GM19468 (cell line): Measurements from ENCODE around the gene IGF1R.

Experiments
- ATAC-seq: cut with Tn5 transposase; IDR thresholded peaks from one replicate; pipeline ENCODE4 v1.9.1; 2021; ENCODE audit warnings: mild to moderate bottlenecking, moderate library complexity, moderate number of reproducible peaks; ENCODE audit not compliant: unreplicated experiment; ENCODE audit errors: extremely low read depth

Gene IGF1R

GRCh38 chr15:98738689-98739401 is 90.5 kb downstream of the IGF1R start:
- ATAC-seq: no peak

- ATAC-seq: no peak
These were observed 92.0 kb downstream of the IGF1R start for GRCh38 chr15:98740295-98740694.

GRCh38 chr15:98740963-98741362 is 92.6 kb downstream of the IGF1R start:
- no peak for ATAC-seq

DNA sequence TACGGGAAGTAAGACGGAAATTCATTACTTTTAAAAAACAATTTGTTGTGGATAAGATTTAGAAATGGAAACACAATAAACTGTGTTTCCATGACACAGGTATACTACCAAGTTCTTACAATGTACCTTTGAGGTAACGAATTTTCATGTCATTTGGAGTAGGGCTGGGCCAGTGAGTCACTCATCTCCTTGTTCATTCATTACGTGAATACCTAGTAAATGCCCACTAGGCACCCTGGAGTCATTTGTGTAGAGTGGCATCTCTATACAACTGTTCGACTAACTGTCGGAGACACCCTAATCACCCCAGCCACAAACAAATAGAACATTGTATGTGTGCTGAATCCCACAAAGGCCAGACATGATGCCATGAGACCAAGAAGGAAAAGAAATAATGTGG is 94.8 kb downstream of the IGF1R start:
- ATAC-seq: no peak

DNA sequence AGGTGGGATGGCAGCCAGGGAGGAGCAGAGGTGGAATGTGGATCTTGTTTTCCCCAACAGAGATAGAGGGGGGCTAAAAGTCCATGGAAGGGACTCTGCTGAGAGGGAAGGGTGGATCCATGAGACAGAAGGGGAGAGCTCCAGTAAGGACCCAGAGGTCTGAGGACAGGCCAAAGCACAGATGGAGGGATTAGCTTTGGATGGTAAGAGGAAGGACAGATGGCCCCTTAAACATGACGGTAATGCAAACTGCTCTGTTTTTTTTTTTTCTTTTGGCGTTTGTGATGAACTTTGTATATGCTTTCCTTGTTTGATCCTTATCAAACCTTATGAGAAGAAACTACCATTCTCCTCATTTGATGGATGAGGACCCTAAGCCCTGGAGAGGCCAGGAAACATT is 96.2 kb downstream of the IGF1R start:
- no peak for ATAC-seq

GRCh38 chr15:98745179-98745578 is 96.8 kb downstream of the IGF1R start:
- ATAC-seq: no peak

DNA sequence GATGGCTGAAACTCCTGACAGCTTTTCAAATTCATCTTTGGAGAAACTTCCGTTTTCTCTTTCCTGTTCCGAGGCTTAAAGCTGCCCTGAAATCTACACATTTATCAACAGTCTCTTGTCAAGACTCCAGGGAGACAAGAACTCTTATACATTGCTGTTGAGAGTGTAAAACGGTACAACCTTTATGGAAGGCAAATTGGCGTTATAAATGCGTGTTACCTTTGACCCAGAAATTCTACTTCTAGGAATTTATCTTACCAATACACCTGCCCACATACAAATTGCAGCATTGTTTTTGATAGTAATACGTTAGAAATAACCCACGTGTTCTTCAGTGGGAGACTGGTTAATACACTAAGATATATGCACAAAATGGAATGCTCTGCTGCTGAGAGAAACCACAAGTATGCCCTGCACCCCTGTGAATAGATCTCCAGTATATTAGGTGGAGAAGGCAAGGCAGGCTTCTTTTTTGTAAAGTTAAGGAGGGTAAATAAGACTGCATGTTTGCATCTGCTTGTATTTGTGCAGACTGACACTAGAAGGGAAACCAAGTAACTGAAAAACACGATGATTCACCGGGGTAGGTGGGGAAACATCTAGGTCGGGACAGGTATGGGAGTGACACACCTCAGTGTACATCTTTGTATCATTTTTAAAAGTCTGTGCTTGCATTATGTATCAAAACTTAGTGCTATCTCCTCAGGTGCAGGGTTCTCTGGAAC is 97.5 kb downstream of the IGF1R start:
- ATAC-seq: no peak

DNA sequence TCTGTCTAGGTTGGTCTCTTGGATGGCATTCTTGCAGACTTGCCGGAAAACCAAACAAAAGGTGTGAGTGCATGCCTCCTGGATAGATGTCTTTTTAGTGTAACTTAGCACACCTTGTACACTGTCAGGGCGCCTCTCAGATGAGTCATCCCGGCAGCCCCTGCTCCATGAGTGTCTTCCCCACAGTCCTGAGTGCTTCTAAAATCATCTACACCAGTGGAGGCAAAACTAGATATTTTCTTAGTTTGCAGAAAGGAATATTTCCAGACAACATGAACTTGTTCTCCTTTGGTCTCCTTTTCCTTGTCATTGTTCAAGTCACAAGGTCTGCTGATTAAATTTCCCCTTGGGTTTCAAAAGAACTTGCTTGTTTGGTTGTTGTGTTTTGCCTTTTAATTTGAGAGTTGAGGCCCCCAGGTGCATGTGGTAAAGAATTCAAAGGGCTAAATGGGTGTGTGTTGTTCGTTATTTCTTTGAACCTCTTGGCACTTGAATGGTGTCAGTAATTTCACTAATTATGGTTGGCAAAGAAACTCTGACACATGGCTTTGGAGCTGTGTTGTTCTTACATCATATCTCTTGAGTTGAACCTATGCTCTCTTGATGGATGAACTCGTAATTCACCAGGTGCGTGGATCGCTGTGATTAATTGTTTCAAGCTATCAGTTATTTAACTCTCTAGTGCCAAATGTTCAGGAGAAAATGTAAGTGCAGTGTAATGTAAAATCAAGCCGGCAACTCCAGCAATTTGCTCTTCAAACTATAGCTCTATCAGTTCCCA is 98.2 kb downstream of the IGF1R start:
- no peak for ATAC-seq

DNA sequence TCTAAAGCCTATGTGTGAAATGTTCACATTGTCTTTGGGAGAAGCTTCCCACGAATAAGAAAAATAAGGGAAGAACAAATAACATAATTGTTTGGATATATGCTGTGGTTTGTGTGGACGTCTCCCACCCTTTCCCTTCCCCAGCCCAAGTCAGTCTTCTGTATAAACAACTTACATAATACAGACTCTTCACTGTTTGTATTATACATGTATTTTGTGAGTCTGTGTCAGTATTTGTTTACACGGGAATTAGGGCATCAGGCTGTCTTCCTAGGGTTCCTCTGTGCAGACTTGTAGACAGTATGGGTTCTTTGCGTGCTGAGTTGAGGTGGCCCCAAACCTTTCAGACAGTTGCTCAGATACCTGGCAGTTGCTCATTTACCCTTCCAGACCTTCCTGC is 103.4 kb downstream of the IGF1R start:
- no peak for ATAC-seq

- ATAC-seq: no peak
These were observed 105.7 kb downstream of the IGF1R start for GRCh38 chr15:98753726-98754656.

GRCh38 chr15:98754657-98755022 is 106.3 kb downstream of the IGF1R start:
- no peak for ATAC-seq

GRCh38 chr15:98755138-98755537 is 106.8 kb downstream of the IGF1R start:
- no peak for ATAC-seq

- ATAC-seq: no peak
These were observed 107.4 kb downstream of the IGF1R start for GRCh38 chr15:98755781-98756180.

- no peak for ATAC-seq
These were observed 109.9 kb downstream of the IGF1R start for GRCh38 chr15:98758224-98758623.

DNA sequence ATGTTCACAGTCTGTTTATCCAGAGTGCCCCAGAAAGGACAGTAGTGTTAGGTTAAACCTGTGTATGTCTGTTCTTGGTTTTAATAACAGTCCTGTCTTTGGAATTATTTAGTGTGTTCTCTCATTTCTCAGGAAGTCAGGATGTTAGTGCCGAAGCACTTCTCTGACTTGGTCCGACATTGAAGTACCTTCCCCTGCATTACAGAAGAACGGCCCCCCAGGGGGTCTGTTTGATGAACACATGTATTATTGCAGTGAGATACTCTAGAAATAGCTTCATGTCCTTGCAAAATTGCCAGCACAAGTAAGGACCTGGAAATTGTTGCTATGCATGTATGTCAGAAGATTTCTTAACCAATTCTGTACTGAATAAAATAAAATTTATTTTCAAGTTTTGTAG is 110.9 kb downstream of the IGF1R start:
- ATAC-seq: no peak

- ATAC-seq: no peak
These were observed 111.9 kb downstream of the IGF1R start for GRCh38 chr15:98760112-98760826.

DNA sequence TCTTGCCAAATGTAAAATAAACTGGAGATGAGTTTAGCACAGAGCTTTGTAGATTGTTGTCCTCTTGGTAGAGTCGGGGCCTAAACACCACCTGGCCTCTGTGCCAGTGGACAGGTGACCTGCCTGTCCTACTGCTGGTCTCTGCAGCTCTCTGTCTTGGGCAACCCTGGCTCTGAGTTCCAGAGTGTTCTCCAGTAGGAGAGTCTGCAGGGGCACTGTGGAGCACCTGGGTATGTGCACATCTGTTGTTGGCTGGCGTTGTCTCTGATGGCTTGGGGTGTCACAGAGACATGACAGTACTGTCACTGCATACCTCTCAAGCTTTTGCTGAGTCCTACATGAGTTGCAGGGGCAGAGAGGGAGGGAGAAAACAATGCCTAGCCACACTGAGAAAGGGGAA is 112.6 kb downstream of the IGF1R start:
- no peak for ATAC-seq

DNA sequence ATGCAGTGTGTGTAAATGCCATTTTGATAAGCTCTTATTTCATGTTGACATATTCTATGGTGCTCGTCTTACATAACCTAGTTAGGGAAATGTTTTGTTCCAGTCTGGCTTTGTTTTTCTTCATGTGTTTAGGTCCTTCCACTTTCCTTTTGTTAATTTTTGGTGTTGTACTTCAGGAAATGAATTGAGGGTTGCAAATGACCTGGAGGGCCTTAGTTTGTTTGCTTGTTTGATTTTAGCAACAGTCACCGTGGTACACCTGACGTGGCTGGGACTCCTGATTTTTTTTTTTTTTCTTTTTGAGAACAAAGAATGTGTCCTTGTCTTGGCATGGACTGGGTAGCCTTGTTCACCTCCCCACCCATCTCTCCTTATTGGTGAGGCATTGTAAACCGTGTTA is 114.8 kb downstream of the IGF1R start:
- no peak for ATAC-seq

DNA sequence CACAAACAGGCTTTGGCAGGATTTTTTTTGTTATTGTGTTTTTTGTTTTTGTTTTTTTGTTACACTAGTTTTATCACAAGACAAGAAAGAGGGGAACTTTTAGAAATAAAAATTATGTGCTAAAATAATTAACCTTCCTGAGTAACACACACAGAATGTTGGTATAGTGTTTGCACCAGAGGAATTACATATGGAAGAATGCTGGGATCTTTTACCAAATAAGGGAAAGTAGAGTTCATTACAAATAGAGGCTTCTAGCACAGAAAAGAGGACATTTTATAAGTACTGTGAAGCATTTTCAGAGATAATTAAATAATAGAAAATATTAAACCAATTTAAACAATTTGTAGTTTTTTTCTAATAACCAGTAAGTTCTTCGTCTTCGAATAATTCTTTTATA is 116.0 kb downstream of the IGF1R start:
- no peak for ATAC-seq

DNA sequence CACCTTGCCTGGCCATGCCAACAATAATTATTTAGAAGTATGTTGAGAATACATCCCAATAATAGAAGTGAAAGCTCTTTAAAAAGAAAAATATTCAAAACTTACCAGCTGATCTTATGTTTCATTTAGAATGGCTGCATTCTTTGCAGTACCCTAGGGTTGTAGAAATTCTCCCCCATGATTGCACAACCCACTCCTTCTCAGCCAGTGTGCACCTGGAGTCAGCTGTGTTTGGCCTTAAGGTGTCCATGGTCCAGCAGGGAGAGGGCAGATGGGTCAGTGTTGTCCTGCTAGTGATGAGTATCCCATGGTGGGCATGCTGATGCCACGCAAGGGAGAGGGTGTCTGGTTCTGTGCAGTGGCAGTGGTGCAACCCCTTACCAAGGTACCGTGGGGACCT is 117.3 kb downstream of the IGF1R start:
- no peak for ATAC-seq
